GM19467 (cell line): ENCODE measurements around the gene PARD3.

Experiments used
- ATAC-seq: cut with Tn5 transposase; IDR thresholded peaks from one replicate; pipeline ENCODE4 v1.9.1; 2021; ENCODE audit warnings: mild to moderate bottlenecking, moderate library complexity; ENCODE audit not compliant: unreplicated experiment

The PARD3 gene

DNA sequence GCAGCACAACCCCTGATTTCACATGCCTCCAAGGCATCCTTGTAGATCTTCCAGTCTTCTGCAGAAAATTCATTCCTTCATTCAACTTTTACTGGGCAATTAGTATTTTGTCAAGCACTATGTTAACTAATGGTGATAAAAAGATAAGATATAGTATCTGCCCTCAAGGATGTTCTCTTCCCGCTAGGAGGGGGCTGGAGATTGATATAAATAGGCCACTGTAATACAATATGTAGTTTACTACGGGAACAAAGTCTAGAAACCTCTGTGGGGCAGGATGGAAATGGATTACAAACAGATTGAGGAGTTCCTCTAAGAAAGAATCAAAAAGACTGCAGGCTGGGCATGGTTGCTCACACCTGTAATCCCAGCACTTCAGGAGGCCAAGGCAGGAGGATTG, 10.3 kb upstream of the PARD3 start:
- ATAC-seq, result no peak

DNA sequence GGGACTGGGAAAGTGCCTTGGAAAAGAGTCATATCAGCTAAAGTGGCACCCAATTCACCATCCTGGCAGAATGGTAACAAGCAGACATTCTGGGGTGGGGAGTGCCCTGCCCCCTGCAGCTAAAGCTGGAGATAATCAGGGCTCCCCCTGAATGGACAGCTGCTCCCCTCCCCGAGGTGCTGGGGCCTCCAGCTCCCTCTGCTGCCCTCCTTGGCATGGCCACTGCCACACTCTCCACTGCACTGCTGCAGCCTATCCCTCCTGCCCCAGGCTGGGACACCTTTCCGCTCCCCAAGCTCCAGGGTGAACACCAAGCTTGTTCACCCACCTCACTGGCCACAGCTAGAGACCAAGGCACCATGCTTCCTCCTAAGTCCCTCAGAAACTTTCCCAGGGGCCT, 9.8 kb upstream of the PARD3 start:
- ATAC-seq, result no peak

DNA sequence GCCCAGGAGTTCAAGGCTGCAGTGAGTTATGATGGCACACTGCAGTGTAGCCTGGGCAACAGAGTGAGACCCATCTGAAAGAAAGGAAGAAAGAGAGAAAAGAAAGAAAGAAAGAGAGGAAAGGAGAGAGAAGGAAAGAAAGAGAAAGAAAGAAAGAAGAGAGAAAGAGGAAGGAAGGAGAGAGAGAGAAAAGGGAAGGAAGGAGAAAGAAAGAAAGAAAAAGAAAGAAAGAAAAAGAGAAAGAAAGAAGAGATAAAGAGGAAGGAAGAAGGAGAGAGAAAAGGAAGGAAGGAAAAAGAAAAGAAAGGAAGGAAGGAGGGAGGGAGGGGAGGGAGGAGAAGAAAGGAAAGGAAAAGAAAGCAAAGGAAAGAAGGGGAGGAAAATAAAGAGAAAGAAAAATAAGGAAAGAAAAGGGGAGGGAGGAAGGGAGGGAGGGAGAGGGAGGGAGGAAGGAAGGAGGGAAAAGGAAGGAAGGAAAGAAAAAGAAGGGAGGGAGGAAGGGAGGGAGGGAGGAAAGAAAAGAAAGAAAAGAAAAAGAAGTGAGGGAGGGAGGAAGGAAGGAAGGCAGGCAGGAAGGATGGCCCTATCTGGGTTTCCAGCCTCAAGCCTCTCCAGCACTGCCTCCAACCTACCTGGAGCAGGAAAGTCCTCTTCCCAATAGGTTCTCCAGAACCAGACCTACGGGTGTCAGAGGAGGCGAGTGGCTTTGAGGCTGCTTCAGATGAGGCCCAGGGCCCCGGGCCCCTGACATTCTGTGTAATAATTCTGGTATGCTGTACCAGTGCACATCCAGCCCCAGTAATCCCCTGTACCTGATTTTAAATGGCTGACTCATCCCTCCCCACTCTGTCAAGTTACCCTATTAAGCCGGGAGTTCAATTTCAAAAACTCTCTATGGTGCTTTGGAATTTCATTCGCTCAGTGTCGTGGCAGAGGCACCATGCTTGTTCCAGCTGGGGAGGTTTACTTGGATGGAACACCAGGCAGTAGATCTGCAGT, 6.8 kb upstream of the PARD3 start:
- no peak for ATAC-seq

DNA sequence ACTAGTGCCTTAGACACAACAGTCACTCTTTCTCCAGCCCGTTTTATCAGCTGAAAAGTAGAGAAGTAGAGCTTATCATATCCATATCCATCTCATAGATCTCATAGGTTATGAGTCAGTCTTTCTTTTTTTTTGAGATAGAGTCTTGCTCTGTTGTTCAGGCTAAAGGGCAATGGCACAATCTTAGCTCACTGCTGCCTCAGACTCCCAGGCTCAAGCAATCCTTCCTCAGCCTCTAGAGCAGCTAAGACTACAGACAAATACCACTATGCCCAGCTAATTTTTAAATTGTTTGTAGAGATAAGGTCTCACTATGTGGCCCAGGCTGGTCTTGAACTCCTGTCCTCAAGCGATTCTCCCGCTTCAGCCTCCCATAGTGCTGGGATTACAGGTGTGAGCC, 2.5 kb upstream of the PARD3 start:
- ATAC-seq, result no peak

DNA sequence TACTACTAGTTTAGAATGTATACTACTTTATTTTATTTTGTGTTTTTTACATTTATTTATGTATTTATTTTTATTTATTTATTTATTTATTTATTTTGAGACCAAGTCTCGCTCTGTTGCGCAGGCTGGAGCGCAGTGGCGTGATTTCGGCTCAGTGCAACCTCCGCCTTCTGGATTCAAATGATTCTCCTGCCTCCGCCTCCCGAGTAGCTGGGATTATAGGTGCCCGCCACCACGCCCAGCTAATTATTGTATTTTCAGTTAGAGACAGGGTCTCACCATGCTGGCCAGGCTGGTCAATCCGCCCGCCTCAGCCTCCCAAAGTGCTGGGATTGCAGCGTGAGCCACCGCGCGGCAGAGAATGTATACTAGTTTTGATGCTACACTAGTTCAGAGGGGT, 2.0 kb upstream of the PARD3 start:
- no peak for ATAC-seq

DNA sequence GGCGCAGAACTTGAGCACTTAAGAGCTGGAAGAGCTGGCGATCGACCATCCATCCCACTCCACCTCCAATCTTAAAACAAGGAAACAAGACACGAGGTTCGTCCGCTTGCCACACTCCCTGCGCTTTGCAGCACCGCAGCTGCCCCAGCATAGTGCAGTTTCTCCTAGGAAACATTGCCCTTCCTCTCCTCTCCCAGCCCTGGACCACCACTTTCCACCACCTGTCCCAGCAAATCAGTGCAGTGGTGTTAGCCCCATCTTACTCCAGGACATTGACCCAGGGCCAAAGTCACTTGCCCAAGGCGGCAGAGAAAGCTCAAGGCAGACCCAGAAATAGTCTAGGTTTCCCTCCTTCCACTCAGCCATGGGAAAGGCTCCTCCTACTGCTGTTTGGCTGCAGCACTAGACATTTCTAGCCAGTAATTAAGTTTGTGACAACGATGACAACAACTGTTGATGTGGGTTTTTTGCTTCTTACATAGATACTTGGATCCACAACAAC, 1.5 kb upstream of the PARD3 start:
- no peak for ATAC-seq

DNA sequence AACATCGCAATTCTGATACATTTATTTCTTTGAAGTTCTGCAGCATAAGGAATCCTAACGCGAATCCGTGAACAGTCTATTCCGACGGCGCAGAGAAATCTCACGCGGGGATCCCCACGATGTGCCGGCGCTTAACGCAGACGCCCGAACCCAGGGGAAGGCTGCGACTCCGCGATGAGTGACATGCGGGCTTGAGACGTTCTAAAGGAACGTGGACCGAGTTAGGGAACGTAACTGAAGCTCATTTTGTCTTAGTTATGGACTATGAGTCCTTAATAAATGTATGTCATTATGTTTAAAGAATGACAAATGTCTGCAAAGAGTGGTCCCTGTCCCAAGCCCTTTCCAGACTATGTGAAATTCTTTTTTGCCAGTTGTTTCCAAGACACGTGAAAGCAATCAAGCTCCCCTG, 995 bp upstream of the PARD3 start:
- ATAC-seq, result no peak

DNA sequence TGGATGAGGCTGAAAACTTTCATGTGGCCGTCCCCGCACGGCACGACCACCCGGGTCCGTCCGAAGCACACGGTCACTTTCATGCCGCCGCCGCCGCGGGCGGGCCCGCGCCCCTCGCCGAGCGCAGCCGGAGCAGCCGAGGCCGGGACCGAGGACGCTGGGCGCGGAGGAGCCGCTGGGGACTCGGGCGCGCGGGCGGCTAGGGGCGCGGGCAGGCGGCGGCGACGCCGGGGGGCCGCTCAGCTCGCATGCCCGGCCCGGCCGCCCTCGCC, 247 bp downstream of the PARD3 start:
- peak; percentile 11 for ATAC-seq

DNA sequence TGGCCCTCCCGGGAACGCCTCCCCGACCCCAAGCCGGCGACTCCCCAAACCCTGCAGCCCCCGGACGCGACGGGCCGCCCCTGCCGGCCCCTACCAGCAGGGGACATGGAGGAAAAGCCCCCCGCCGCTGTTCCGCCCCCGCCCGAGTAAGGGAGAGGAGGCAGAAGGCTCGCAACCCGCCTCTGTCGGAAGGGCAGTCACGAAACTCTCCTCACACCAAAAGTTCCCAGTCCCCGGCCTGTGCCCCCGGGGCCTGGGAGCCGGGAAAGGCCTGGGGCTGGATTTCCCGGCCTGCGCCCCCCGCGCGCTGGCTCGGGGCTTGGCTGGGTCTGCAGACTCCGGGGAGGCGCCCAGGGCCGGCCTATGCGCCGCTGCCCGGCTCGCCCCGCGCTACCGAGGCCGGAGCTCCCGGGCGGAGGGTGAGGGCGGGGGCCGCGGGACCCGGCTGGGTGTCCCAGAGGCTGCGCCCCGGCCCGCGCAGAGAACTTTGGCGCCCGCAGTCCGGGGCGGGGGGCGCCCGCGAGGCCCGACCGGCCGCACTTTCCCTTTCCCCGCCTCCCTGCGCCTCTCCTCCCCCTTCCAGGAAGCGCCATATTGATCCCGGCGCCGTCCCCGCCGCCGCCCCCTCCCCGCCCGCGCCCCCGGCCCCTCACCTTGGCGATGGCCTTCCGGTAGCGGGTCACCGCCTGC, 728 bp downstream of the PARD3 start:
- peak; percentile 17 for ATAC-seq

DNA sequence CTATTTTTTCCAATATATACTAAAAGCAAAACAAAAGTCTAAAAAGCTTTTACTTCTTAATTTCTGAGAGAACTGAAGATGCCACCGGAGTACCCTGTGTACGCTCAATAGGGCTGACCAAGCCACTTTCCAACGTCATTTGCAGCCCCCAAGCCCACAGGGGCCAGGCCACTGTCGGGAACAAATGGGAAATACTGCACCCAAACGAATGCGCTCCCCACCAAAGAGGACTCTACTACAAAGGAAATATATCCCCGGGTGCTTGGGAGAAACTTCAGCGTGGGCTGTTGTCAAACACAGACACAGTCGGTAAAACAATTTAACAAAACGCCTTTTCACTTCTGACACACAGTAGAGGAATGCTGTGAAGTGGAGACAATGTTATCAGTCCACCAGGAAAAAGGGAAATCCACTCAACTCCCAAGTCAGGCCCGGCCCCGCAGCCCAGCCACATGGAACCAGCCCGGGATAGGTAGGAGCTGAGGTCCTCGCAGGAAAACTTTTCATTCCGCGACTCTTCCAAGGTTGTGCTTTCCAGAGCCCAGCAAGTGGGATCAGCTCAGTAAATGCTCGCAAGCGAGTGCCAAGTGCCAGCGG, 1.4 kb downstream of the PARD3 start:
- ATAC-seq, result no peak

DNA sequence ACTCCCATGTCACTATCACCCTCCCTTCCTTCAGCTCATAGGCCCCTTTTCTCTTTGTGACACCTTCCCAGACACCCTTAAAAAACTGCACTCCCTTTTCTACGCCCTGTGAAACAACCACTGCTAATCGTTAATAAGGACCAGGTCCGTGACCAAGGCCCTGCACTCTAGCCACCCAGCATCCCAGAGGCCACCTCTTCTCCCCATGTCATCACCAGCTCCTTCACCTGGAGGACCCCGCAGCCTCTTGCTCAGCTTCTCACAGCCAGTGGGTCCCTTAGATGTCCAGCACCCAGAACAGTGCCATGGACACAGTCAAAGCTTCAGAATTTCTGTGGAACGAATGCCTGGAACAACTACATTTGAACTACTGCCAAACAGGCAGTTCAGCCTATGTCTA, 2.3 kb downstream of the PARD3 start:
- no peak for ATAC-seq

DNA sequence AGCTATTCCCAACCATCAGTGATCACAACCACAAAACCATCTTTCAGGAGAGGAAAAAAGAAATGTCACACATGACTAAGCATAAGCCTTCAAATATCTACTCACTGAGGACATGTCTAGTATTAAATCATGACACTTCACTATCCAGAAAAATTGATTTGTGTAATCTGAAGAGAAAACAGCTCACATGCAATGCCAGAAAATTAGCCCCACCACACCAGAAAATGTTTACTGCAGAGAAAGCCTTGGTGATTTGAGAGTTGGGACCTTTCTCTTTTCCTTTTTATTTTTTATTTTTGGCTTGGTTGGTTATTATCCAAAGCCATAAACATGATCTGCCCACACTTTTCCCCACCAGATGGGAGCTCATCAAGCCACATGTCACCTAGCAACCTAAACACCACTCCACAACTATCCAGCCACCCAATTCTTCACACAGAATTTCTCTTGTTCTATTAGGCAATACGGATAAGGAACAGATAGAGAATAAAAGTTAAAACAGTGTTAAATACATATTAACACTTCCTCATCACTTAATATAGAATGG, 3.1 kb downstream of the PARD3 start:
- no peak for ATAC-seq

DNA sequence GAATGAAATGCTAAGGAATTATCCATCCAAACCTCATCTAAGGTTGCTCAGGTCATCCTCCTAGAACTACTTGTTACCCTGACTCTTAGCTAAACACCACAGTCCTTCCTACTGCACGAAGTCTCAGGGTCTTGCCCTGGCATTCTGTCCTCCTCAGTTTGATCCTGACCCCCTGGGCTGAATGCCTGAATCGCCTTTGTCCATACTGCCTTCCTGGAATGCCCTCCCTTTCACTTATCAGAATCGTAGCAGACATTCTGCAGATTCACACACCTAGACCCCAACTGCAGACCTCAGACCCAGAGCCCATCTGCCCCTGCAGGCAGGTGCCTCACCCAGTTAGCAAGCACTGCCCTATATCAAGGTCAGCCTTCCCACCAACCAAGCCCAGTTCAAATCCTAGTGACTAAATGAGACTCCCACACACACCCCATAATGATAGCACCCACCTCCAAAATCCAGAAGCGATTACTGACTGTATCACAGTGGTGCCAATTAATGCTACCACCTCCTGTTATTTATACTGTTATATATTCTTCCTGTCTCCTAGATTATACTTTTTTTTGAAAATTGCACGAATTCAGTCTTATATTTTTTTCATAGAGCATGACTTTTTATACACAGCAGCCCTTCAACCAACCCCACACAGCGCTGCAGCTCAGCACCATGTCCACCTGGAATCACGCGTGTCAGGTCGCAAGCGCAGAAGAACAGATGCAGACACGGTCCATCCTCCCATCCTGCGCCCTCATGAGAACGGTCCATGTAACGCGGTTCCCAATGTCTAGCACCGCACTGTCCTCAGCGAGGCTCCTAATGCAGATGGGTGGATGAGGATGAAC, 3.7 kb downstream of the PARD3 start:
- no peak for ATAC-seq

DNA sequence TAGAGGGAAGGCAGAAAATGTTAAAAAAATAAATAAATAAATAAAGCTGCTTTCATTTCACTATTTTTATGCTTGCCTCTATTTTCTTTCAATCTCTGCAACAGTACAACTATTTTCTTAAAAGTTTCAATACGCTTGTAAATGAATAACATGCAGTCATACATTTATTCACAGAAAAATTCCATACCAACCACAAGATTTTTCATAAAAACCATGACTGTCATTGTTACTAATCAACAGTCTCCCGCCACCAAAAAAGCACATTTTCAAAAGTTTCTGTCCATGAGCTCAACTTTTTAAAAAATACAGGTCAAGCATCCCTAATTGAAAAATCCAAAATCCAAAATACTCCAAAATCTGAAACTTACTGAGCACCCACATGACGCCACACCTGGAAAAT, 5.3 kb downstream of the PARD3 start:
- ATAC-seq, result no peak

DNA sequence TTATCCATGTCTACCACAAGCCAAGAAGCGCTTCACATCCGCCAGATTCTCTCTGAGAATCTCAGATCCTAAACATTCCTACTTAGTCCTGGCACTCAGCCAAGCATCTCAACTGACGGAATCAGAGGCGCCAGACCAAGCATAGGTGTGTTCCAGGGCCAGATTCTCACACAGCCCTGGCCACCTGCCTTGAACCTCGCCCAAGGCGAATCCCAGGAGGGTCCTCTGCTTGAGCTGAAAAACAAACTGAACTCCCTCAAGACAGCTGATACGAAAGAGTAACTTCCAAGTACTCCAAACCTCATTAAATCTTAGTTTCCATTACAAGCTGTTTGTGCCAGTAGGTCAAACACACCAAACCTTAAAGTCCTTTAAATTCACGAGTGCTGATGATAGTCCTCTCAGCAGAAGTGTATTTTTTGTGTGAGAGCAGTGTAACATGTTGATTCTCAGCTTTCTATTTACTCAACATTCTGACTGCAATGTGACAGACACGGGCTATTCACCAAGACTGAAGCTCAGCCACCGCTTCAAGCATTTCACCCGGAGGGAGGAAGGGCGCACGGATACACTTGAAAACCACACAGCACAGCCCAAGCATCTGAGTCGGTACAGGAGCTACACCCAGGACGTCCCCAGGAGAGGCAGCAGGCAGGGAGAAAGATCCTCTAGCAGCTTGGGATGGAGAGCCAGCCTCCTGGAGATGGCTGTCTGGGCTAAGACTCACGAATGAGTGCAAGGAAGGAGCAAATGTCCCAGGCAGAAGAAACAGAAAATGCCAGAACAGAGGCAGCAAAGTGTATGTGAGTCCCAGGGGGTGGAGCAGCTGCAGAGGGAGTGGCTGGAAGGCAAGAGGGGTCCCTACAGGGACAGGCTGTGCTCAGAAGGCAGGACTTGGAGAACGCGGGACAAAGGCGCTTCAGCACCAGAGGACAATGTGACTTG, 6.0 kb downstream of the PARD3 start:
- ATAC-seq, result peak; percentile 46

DNA sequence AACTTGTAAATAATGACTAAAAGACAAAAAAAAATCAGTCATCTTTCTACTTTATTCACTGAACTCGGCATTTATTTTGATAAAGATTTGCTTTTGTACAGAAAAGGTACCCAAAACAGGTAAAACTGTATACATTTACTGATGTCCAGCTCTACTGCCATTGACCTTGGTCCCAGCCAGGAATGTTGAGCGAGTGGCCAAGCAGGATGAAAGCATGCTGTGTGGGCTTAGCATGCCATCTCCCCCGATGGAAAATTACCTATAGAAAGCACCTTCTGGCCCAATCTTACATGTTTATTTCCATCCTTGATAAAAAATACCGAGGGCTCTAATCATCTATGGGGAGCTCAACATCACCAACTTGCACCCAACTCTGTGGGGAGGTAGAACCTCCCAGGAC, 6.8 kb downstream of the PARD3 start:
- ATAC-seq, result no peak

DNA sequence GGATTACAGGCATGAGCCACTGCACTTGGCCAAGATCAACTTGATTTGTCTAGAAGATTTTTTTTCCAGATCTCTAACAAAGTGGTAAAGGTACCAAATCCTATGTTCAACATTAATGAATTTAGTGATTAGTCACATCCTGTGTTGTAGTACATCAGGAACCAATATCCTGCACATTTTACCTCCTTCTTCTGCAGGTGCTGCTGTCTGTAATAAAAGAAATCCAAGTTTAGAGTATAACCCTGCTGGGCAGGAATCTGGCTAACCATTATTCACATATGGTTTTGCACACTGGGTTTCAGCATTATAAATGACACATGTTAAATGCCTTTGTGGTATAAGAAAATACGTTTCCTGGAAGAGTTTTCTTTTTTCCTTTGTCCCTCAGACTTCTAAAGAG, 10.8 kb downstream of the PARD3 start:
- ATAC-seq, result no peak

DNA sequence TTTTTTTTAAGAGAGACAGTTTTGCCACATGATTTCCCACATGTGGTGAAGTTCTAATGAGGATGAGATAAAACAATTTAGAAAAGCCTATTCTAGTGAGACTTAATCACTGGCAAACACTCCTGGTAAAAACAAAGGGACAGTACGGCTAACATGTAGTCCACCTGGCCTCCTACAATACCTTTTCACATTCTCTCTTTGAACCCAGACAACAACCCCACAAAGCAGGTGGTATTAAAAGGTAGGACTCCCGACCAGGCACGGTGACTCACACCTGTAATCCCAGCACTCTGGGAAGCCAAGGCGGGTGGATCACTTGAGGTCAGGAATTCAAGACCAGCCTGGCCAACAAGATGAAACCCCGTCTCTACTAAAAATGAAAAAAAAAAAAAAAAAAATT, 12.4 kb downstream of the PARD3 start:
- no peak for ATAC-seq

DNA sequence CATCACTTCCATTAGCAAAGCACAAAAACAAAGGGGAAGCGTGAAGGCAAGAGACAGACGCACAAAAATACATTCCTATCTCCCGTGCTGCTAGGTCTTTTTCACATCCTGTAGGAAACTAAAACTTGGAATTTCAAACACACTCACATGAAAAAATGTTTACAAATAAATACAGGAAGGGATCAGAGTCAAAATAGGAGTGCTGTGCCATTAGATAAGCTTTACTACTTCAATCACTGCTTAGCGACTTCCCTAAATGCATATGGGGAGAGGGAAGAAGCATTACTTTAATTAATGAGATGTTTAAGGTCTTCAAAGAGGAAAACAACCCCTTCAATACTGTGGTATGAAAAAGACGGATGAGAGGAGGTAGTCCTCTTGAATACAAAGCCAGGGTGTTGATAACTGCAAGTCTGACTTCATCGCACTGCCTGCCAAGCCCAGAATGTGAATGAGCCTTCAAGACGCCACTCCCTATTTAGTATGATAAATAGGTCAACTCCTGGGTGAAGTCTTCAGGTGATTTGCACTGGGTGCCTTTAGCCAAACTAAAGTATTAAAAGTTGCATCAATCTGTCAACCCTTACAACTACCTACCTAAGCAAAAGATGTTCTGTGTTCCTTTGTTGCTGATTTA, 13.9 kb downstream of the PARD3 start:
- no peak for ATAC-seq
